H1 (cell line): ENCODE data around the gene CRABP2. TPM values are rescaled to one million over a fixed set of nuclear protein-coding genes. Genes with fewer than 3 reads are reported as not detected.

Source experiments
- CTCF ChIA-PET: fragments of 300-600 bp; sonication (Branson Sonifier 250); formaldehyde crosslinking; loops from one replicate; lab custom pipeline; 2021; ENCODE audit not compliant: partially characterized antibody; lab: Charles Lee
- POLR2A ChIA-PET: fragments of 300-600 bp; sonication (Branson Sonifier 250); formaldehyde crosslinking; loops from one replicate; lab custom pipeline; 2021; ENCODE audit warnings: inconsistent platforms; ENCODE audit not compliant: partially characterized antibody; lab: Charles Lee
- DNase-seq, 2 experiments: peaks; one replicate each; pipeline versions ENCODE4 v3.0.0 to v3.0.0-alpha.2; 2010 to 2022; ENCODE audit warnings: low spot score in 2 of 2, low read depth in 1 of 2, mixed read lengths in 1 of 2
- FAIRE-seq: peaks from 2 replicates; lab custom pipeline; 2011; peaks lifted over from hg19 to GRCh38; lab: Jason Lieb, UNC
- H2AFZ ChIP-seq: 2 replicates; pipeline ENCODE4 v1.8.1; 2012; ENCODE audit warnings: low read length, inconsistent platforms
- H2AK5ac ChIP-seq: 2 replicates; pipeline ENCODE4 v1.6.1; 2013; ENCODE audit warnings: low read depth, low read length
- H2BK120ac ChIP-seq: replicated peaks from 2 replicates; pipeline ENCODE3; 2013; ENCODE audit warnings: low read depth, low read length, inconsistent platforms
- H2BK12ac ChIP-seq: 2 replicates; pipeline ENCODE4 v1.6.1; 2013; ENCODE audit warnings: low read depth, low read length
- H2BK15ac ChIP-seq: 2 replicates; pipeline ENCODE4 v1.6.1; 2013; ENCODE audit warnings: low read length
- H2BK20ac ChIP-seq: 2 replicates; pipeline ENCODE4 v1.6.1; 2013; ENCODE audit warnings: low read length
- H2BK5ac ChIP-seq: 2 replicates; pipeline ENCODE4 v1.6.1; 2013; ENCODE audit warnings: low read depth, low read length
- H3K14ac ChIP-seq: 2 replicates; pipeline ENCODE4 v1.6.1; 2013; ENCODE audit warnings: inconsistent platforms; ENCODE audit not compliant: insufficient read length
- H3K18ac ChIP-seq: 2 replicates; pipeline ENCODE4 v1.6.1; 2013; ENCODE audit warnings: low read length; ENCODE audit errors: extremely low read depth
- H3K23ac ChIP-seq: 2 replicates; pipeline ENCODE4 v1.6.1; 2013; ENCODE audit warnings: inconsistent platforms; ENCODE audit not compliant: insufficient read length
- H3K23me2 ChIP-seq: 2 replicates; pipeline ENCODE4 v1.6.1; 2013; ENCODE audit warnings: low read depth, low read length
- H3K27ac ChIP-seq: 2 replicates; pipeline ENCODE4 v1.6.1; 2011; ENCODE audit warnings: low read depth, low read length, inconsistent platforms
- H3K27me3 ChIP-seq, 4 experiments: replicated peaks in 1 of 4; 1 replicate in 1 of 4; 2 replicates in 3 of 4; pipeline versions ENCODE4 v1.6.1 to v1.8.1; 2011 to 2013; ENCODE audit warnings: low read length in 3 of 4, mild to moderate bottlenecking in 3 of 4, inconsistent platforms in 2 of 4, mixed read lengths in 2 of 4, moderate library complexity in 1 of 4; ENCODE audit not compliant: control insufficient read depth in 3 of 4, insufficient read depth in 3 of 4; ENCODE audit errors: extremely low read depth in 1 of 4
- H3K36me3 ChIP-seq, 4 experiments: 2 replicates each; pipeline versions ENCODE4 v1.6.1 to v1.8.1; 2011 to 2013; ENCODE audit warnings: mild to moderate bottlenecking in 4 of 4, low read length in 3 of 4, moderate library complexity in 2 of 4, control low read depth in 1 of 4, inconsistent platforms in 1 of 4; ENCODE audit not compliant: insufficient read depth in 4 of 4, control insufficient read depth in 2 of 4
- H3K4ac ChIP-seq: replicated peaks from 2 replicates; pipeline ENCODE3; 2013; ENCODE audit warnings: low read length, low read depth, mixed read lengths, inconsistent platforms; ENCODE audit not compliant: insufficient read length
- H3K4me1 ChIP-seq, 4 experiments: replicated peaks in 1 of 4; 1 replicate in 1 of 4; 2 replicates in 3 of 4; pipeline versions ENCODE4 v1.6.1 to v1.8.1; 2011 to 2013; ENCODE audit warnings: low read length in 3 of 4, inconsistent platforms in 2 of 4, mixed read lengths in 1 of 4; ENCODE audit not compliant: insufficient read depth in 4 of 4, control insufficient read depth in 3 of 4
- H3K4me2 ChIP-seq, 2 experiments: 2 replicates each; pipeline versions ENCODE4 v1.6.1 to v1.8.1; 2011 to 2013; ENCODE audit warnings: low read depth in 2 of 2, low read length in 2 of 2, control low read depth in 1 of 2, inconsistent platforms in 1 of 2, mild to moderate bottlenecking in 1 of 2; ENCODE audit not compliant: insufficient read depth in 1 of 2
- H3K4me3 ChIP-seq, 4 experiments: fragments of 200-600, 300-600 bp in 1 of 4; sonication (generic), shearing (Covaris generic), sonication (Bioruptor Twin) in 1 of 4; 2 replicates each; pipeline versions ENCODE4 v1.5.1 to v1.8.1; 2011 to 2016; ENCODE audit warnings: low read length in 4 of 4, low read depth in 3 of 4, control low read depth in 2 of 4, inconsistent platforms in 2 of 4, mild to moderate bottlenecking in 2 of 4, mixed read lengths in 1 of 4, moderate library complexity in 1 of 4; ENCODE audit not compliant: insufficient read depth in 2 of 4; ENCODE audit errors: extremely low read depth in 1 of 4
- H3K56ac ChIP-seq: replicated peaks from 2 replicates; pipeline ENCODE3; 2013; ENCODE audit warnings: low read depth, mild to moderate bottlenecking, mixed read lengths, low read length, inconsistent platforms; ENCODE audit not compliant: insufficient read length
- H3K79me1 ChIP-seq: 2 replicates; pipeline ENCODE4 v1.6.1; 2013; ENCODE audit warnings: low read depth, low read length, control low read depth
- H3K79me2 ChIP-seq, 2 experiments: 2 replicates each; pipeline versions ENCODE4 v1.6.1 to v1.8.1; 2012 to 2013; ENCODE audit warnings: low read length in 2 of 2, mild to moderate bottlenecking in 2 of 2, inconsistent platforms in 1 of 2; ENCODE audit not compliant: insufficient read depth in 2 of 2, control insufficient read depth in 1 of 2
- H3K9ac ChIP-seq, 4 experiments: replicated peaks in 1 of 4; 1 replicate in 1 of 4; 2 replicates in 3 of 4; pipeline versions ENCODE4 v1.6.1 to v1.8.1; 2011 to 2013; ENCODE audit warnings: low read depth in 3 of 4, low read length in 3 of 4, control low read depth in 2 of 4, mild to moderate bottlenecking in 2 of 4, moderate library complexity in 2 of 4, inconsistent platforms in 1 of 4; ENCODE audit errors: extremely low read depth in 1 of 4
- H3K9me3 ChIP-seq, 2 experiments: 2 replicates each; pipeline versions ENCODE4 v1.6.1 to v1.8.1; 2012 to 2013; ENCODE audit warnings: mild to moderate bottlenecking in 2 of 2, moderate library complexity in 2 of 2, control low read depth in 1 of 2, inconsistent platforms in 1 of 2, low read depth in 1 of 2, low read length in 1 of 2, mixed read lengths in 1 of 2; ENCODE audit not compliant: insufficient read depth in 2 of 2
- H4K20me1 ChIP-seq, 2 experiments: replicated peaks in 1 of 2; 2 replicates each; pipeline versions ENCODE3 to v1.8.1; 2011 to 2013; ENCODE audit warnings: inconsistent platforms in 2 of 2, low read length in 2 of 2, mild to moderate bottlenecking in 1 of 2; ENCODE audit not compliant: insufficient read depth in 2 of 2, control insufficient read depth in 1 of 2
- H4K5ac ChIP-seq: 2 replicates; pipeline ENCODE4 v1.6.1; 2013; ENCODE audit warnings: low read length, low read depth, mixed read lengths, inconsistent platforms; ENCODE audit not compliant: insufficient read length
- H4K8ac ChIP-seq: 2 replicates; pipeline ENCODE4 v1.8.0; 2013; ENCODE audit warnings: mild to moderate bottlenecking, moderate library complexity, low read length, inconsistent platforms; ENCODE audit not compliant: insufficient read depth; ENCODE audit errors: extremely low read depth
- H4K91ac ChIP-seq: replicated peaks from 2 replicates; pipeline ENCODE3; 2013; ENCODE audit warnings: low read length, mixed read lengths, inconsistent platforms; ENCODE audit not compliant: insufficient read length
- BACH1 ChIP-seq: IDR thresholded peaks from 2 replicates; pipeline ENCODE4 v1.6.1; 2012; ENCODE audit warnings: low read length, improper control_type of control experiment
- BCL11A ChIP-seq, 2 experiments: IDR thresholded peaks; one replicate each; pipeline ENCODE4 v1.6.1; 2011; ENCODE audit warnings: low read depth in 2 of 2, low read length in 2 of 2, mild to moderate bottlenecking in 2 of 2
- BRCA1 ChIP-seq: IDR thresholded peaks from 2 replicates; pipeline ENCODE4 v1.6.1; 2012; ENCODE audit warnings: low read depth, low read length, improper control_type of control experiment
- CTBP2 ChIP-seq: IDR thresholded peaks from 2 replicates; pipeline ENCODE4 v1.7.0; 2011; ENCODE audit warnings: borderline replicate concordance, mild to moderate bottlenecking, moderate library complexity, mixed read lengths, low read length; ENCODE audit not compliant: insufficient read depth, insufficient read length
- EGR1 ChIP-seq: IDR thresholded peaks from 2 replicates; pipeline ENCODE4 v1.6.1; 2011; ENCODE audit warnings: low read depth, low read length, borderline replicate concordance
- EZH2 ChIP-seq: fragments of 200-600 bp; sonication (generic); IDR thresholded peaks from 2 replicates; pipeline ENCODE4 v1.7.1; 2012; ENCODE audit warnings: low read depth, mild to moderate bottlenecking, moderate library complexity, low read length, inconsistent platforms; ENCODE audit not compliant: severe bottlenecking
- HDAC6 ChIP-seq: IDR thresholded peaks from one replicate; pipeline ENCODE4 v1.7.1; 2012; ENCODE audit warnings: low read depth, mild to moderate bottlenecking, inconsistent platforms, low read length, moderate library complexity
- KDM4A ChIP-seq: IDR thresholded peaks from one replicate; pipeline ENCODE4 v1.7.1; 2012; ENCODE audit warnings: low read depth, mild to moderate bottlenecking, moderate library complexity, low read length, inconsistent platforms; ENCODE audit not compliant: severe bottlenecking
- MAX ChIP-seq: IDR thresholded peaks from 2 replicates; pipeline ENCODE4 v1.6.1; 2012; ENCODE audit warnings: inconsistent platforms
- NRF1 ChIP-seq: IDR thresholded peaks from 2 replicates; pipeline ENCODE4 v1.6.1; 2011; ENCODE audit warnings: mild to moderate bottlenecking, low read depth, low read length, improper control_type of control experiment
- POLR2AphosphoS5 ChIP-seq: IDR thresholded peaks from 2 replicates; pipeline ENCODE4 v1.6.1; 2011; ENCODE audit warnings: low read depth, low read length
- RXRA ChIP-seq: IDR thresholded peaks from 2 replicates; pipeline ENCODE4 v1.6.1; 2011; ENCODE audit warnings: low read depth, mild to moderate bottlenecking, low read length, moderate library complexity; ENCODE audit not compliant: insufficient read depth
- SAP30 ChIP-seq: fragments of 300-600 bp; sonication (generic); IDR thresholded peaks from 2 replicates; pipeline ENCODE4 v1.7.1; 2012; ENCODE audit warnings: low read length, moderate library complexity, mild to moderate bottlenecking, inconsistent platforms; ENCODE audit not compliant: insufficient read depth, insufficient replicate concordance
- TEAD4 ChIP-seq: IDR thresholded peaks from 2 replicates; pipeline ENCODE4 v1.6.1; 2012; ENCODE audit warnings: low read depth, low read length, inconsistent platforms, mixed read lengths
- WGBS, 2 experiments: shearing (Covaris generic) in 1 of 2; methylation state at CpG; one replicate each; pipeline versions ENCODE4 v1.1.6 to v1.1.7; 2013 to 2015; ENCODE audit warnings: low lambda C conversion rate in 2 of 2, mixed read lengths in 2 of 2, inconsistent platforms in 1 of 2, low coverage in 1 of 2, missing lambda C conversion rate in 1 of 2; ENCODE audit not compliant: insufficient replicate concordance in 2 of 2, insufficient coverage in 1 of 2, insufficient read length in 1 of 2; ENCODE audit errors: extremely low coverage in 1 of 2, missing lambda C conversion rate in 1 of 2; 5-methylcytosine and 5-hydroxymethylcytosine counted together
- polyA plus RNA-seq, 7 experiments: library from polyadenylated mRNA; depleted of rRNA in 3 of 7; stranded (reverse) in 5 of 7; unstranded in 2 of 7; fragments of >200 nt in 5 of 7; fragments of 200-250 nt in 2 of 7; gene quantifications; 1 replicate in 5 of 7; 2 replicates in 1 of 7; 4 replicates in 1 of 7; pipeline versions ENCODE4 v1.2.1 to v1.2.3, GENCODE V29; 2011 to 2013; ENCODE audit warnings: missing spikeins in 2 of 7, mixed read lengths in 2 of 7
- total RNA-seq: library from RNA; stranded (reverse); fragmentation: NEBNext Ultra II Directional; extraction: Animal tissue kit (Norgen Biotek cat#: 25700); gene quantifications from 2 replicates; pipeline ENCODE4 v1.2.1, GENCODE V29; 2021

CRABP2 gene
- total and polyA plus RNA-seq, 2 of the 8 experiments (the other 6 are each of a cell fraction or from before 2014, with no cell fraction given): 69.2 to 119 TPM

GRCh38 chr1:156717351-156717750, 12.0 kb upstream of the CRABP2 start:
- Histone ChIP-seq H3K56ac (no peak overlapping the region), H3K14ac (no peak overlapping the region), H3K4me2 (no peak overlapping the region), H2BK120ac (no peak overlapping the region), H4K8ac (no peak overlapping the region), H3K4me1 (peaks cover 2 to 7% (median 4%) of the 10 kb centered on the region in 4 experiments; a peak in 4 of 7 replicates), H3K79me2 (peaks cover 0 to 3% of the 10 kb centered on the region in 2 experiments; a peak in 1 of 4 replicates), H3K23me2 (no peaks in the 10 kb centered on the region), H2BK12ac (no peak overlapping the region), H3K18ac (no peak overlapping the region), H2AFZ (no peak overlapping the region), H3K23ac (no peak overlapping the region), H4K20me1 (peaks cover 2 to 3% of the 10 kb centered on the region in 2 experiments), H3K27me3 (no peaks in the 10 kb centered on the region), H2BK15ac (no peak overlapping the region), H3K79me1 (no peaks in the 10 kb centered on the region), H3K36me3 (peaks cover 4 to 12% (median 9%) of the 10 kb centered on the region in 4 experiments; a peak in 7 of 8 replicates), H2AK5ac (no peak overlapping the region), H3K4me3 (no peak overlapping the region), H3K9me3 (no peaks in the 10 kb centered on the region), H4K5ac (no peak overlapping the region), H3K9ac (no peak overlapping the region; a peak in 1 of 7 replicates), H4K91ac (no peak overlapping the region), H3K27ac (no peak overlapping the region), H2BK20ac (no peak overlapping the region), H2BK5ac (no peak overlapping the region), H3K4ac (no peak overlapping the region)
- no peak for DNase-seq
- ChIA-PET CTCF (interaction anchor here (65.2 to 66.0 kb wide), 2 partner anchors 12 to 30 kb away, joined by 4284 read pairs; partner anchors contain the start of genes CRABP2, ISG20L2, METTL25B and NES), POLR2A (interaction anchor here (0.6 to 3.5 kb wide), 5 partner anchors 10 to 52 kb away, joined by 3 to 14 read pairs (median 4); partner anchors contain the start of genes ISG20L2 and METTL25B)
- FAIRE-seq: no peak
- WGBS, 2 experiments: 75% methylated on average over 4 of the region's 4 CpGs; no CpG with 5 or more reads in 1 of the 2 experiments
- TF ChIP-seq BRCA1: no peak
- no peak for TF ChIP-seq TEAD4
- no peak for TF ChIP-seq HDAC6
- TF ChIP-seq NRF1: no peak
- no peak for TF ChIP-seq SAP30
- no peak for TF ChIP-seq MAX
- TF ChIP-seq EZH2: no peak
- TF ChIP-seq BACH1: no peak
- TF ChIP-seq KDM4A: no peak
- no peak for TF ChIP-seq POLR2AphosphoS5
- TF ChIP-seq RXRA: no peak
- TF ChIP-seq BCL11A (IDR thresholded peaks at IDR 0.05; ENCODE audit: low read depth in 2 of 2, low read length in 2 of 2): no peak
- TF ChIP-seq EGR1: no peak
- TF ChIP-seq CTBP2: no peak
